DMS153 (cell line): ENCODE results near the gene CTAG1A.
"Not testable (repeated sequence)": the region's sequence is repeated elsewhere in the genome, so short reads cannot be mapped to it uniquely, and the experiment has no call there.

Source experiments
- DNase-seq: peaks from one replicate; lab custom pipeline; 2025; lab: John Stamatoyannopoulos, UW

CTAG1A gene

DNA sequence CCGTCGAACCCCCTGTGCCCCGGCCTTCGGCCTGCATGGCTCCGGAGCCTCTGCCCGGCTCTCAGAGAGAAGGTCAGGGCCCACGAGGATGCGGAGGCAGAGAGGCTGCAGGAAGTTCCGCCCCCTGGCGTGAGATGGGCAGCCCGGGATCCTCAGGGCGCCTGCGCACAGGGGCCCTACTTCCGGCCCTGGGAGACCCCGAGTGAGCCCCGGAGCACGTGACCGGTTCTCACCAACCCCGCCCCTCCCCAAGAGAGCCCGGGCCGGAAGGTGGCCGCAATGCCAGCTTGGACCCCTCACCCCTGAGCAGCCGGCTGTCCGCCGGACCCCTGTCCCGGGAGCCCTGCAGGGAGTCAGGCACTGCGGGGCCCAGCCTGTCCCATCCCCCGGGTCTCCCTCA is 34.2 kb downstream of the CTAG1A start, which contains the start of gene CTAG1B:
Gene CTAG1B (minus strand): TSS at position 101 of the 400 bp plus-strand sequence. CDS start 64 bp downstream, at position 37.
- not testable (repeated sequence) for DNase-seq

DNA sequence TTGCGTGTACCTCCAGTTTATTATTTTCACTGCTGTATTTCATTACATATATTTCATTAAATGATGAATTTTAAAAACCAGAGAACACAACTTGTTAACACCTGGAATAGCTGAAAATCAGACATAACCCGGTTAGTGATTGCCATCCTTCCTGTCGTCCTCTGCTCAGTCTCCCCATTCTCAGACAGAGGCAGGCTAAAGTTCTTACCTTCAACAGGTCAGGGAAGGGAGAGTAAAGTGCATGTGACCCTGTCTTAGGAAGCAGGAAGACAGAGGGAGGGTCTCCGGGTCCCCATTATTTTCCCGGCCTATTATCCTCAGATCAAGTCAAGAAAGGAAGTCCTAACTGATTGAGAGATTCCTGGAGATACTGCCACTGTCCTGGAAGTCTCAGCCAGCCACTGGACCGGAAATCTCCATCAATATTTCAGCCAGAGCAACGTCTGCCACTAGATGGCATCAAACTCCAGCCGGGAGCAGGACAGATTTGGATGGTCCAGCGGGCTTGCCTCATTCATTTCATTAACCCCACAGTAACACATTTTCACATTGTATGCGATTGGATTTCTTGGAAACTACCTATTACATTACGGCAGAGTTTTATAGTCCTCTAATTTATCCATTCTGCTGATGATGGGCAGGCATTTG is 36.0 kb downstream of the CTAG1A start:
- DNase-seq: not testable (repeated sequence)

DNA sequence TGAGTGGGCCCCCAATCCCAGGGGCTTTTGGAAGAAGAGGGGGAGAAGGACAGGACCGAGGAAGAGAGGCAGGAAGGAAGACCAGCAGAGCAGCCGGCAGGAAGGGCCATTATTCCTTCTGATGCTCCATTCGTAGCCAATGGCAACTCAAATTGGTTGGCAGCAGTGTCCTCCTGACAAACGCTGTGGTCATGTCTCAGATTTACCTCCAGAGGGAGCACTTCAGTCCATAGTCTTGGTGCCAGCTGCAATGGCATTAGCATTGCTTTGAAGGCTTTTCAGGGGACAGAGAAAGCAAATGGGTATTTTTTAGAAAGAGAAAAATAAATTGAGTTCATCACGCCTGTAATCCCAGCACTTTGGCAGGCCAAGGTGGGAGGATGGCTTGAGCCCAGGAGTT is 44.0 kb downstream of the CTAG1A start:
- not testable (repeated sequence) for DNase-seq

DNA sequence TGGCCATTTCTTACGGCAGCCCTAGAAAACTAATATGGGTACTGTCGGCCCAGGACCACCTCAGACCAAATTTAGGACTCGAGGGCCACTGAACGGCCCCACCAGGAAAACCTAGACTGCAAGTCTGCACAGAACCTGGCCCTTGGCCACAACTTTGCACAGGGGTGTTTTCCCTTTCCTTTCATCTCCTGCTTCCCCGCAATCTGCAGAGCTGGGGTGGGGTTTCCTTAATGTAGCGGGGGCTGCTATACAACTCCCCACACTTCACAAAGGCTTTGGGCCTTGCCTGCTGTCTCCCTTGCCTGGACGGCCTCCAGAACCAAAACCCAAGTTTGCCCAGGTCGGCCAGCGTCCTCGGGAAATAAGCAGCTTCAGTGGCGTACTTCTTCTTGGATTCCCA is 46.0 kb downstream of the CTAG1A start:
- DNase-seq: not testable (repeated sequence)

DNA sequence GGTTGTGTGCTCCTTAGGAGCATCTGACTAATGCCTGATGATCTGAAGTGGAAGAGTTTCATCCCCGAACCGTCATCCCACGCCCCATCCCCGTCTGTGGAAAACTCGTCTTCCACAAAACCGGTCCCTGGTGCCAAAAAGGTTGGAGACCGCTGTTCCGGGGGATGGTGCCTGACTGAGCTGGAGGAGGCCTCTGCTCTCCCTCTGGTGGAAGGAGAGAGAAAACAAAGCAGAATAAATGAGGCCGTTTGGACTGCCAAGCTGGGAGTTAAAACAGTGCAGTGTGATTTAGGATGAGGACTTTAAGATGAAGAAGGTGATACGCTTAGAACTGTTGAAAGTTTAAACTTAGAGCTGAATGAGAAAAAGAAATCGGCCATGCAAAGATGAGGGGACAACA is 48.7 kb downstream of the CTAG1A start:
- DNase-seq: not testable (repeated sequence)
